Measurements from ENCODE around the gene GUSB. TPM values are rescaled to one million over a fixed set of nuclear protein-coding genes. Genes with fewer than 3 reads are reported as not detected.
"Not testable (repeated sequence)": the region's sequence is repeated elsewhere in the genome, so short reads cannot be mapped to it uniquely, and the experiment has no call there.

The GUSB gene
- polyA plus RNA-seq, 1 of the 3 experiments (the other 2 are of a cell fraction), result 96.9 TPM

DNA sequence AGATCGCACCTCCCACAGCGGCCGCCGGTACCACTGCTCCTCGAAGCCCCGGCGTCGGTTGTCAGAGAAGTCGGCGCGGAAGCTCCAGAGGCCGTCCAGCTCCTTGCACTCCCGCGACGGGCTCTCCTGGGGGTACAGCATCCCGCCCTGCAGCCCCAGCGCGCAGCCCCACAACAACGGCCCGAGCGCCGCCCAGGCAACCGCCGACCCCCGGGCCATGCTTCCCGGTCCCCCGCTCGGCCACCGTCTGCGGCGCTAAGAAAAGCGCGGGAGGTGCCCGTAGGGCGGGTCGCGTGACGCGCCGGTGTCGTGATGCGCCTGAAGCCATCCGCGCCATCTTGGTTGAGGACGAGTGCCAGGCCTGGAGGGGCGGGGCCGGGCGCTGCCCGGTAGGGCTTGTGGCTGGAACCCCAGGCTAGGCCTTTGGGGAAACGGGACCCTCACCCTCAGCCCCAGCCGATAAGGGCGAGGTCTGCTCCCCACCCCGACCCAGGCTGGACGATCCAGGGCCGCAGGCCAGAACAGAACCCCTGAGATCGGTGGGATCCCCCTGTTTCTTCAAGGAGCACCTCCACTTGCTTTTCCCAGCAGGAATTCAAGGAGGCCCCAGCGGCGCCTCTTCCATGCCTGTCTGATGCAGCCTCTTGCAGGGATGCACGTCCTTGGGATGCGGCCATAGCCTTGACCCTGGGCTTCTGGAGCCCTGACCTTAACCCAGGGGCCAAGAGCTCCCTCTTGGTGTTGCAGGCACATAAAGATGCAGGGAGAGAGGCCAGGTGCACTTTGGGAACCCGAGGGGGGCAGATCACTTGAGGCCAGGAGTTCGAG is at the start of gene GUSB (continued):
- TF ChIP-seq JUND (IDR thresholded peaks at IDR 0.05) (no peak), RFX5 (IDR thresholded peaks at IDR 0.05; ENCODE audit: low read length) (no peak), YY1 (IDR thresholded peaks at IDR 0.05; ENCODE audit: low read depth) (peak; percentile 100), SIN3A (IDR thresholded peaks at IDR 0.05; ENCODE audit: borderline replicate concordance, low read depth, low read length) (peak; percentile 99), MEF2A (IDR thresholded peaks at IDR 0.05; ENCODE audit: borderline replicate concordance, low read depth) (no peak), TEAD4 (IDR thresholded peaks at IDR 0.05; ENCODE audit: borderline replicate concordance, insufficient read depth) (0 out of 2 replicates have a peak, but pooled peaks have one; percentile 52), GATA2 (CRISPR knock-in tag; IDR thresholded peaks at IDR 0.05) (no peak), ELF1 (IDR thresholded peaks at IDR 0.05) (peak; percentile 87), NRF1 (IDR thresholded peaks at IDR 0.05; ENCODE audit: low read depth, low read length) (peak; percentile 49; the same call in 1 of the 2 replicates)
- TF ChIP-seq, protein P1, sequence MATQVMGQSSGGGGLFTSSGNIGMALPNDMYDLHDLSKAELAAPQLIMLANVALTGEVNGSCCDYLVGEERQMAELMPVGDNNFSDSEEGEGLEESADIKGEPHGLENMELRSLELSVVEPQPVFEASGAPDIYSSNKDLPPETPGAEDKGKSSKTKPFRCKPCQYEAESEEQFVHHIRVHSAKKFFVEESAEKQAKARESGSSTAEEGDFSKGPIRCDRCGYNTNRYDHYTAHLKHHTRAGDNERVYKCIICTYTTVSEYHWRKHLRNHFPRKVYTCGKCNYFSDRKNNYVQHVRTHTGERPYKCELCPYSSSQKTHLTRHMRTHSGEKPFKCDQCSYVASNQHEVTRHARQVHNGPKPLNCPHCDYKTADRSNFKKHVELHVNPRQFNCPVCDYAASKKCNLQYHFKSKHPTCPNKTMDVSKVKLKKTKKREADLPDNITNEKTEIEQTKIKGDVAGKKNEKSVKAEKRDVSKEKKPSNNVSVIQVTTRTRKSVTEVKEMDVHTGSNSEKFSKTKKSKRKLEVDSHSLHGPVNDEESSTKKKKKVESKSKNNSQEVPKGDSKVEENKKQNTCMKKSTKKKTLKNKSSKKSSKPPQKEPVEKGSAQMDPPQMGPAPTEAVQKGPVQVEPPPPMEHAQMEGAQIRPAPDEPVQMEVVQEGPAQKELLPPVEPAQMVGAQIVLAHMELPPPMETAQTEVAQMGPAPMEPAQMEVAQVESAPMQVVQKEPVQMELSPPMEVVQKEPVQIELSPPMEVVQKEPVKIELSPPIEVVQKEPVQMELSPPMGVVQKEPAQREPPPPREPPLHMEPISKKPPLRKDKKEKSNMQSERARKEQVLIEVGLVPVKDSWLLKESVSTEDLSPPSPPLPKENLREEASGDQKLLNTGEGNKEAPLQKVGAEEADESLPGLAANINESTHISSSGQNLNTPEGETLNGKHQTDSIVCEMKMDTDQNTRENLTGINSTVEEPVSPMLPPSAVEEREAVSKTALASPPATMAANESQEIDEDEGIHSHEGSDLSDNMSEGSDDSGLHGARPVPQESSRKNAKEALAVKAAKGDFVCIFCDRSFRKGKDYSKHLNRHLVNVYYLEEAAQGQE (IDR thresholded peaks at IDR 0.05; ENCODE audit: low read depth, low read length), result peak; percentile 81

- H3K27ac ChIP-seq (ENCODE audit: low read depth in 2 of 2, low read length in 1 of 2); H3K79me2 ChIP-seq (ENCODE audit: insufficient read depth); H3K9me3 ChIP-seq; POLR2A ChIA-PET; H3K27me3 ChIP-seq (ENCODE audit: insufficient read depth); H3K4me2 ChIP-seq; H3K36me3 ChIP-seq (replicated peaks in 1 of 2; ENCODE audit: control insufficient read depth in 1 of 2, insufficient read depth in 2 of 2, low read length in 1 of 2); H3F3A ChIP-seq (replicated peaks; ENCODE audit: insufficient read depth); H3K9ac ChIP-seq; DNase-seq; H2AFZ ChIP-seq (ENCODE audit: low read depth); H3K9me2 ChIP-seq; H3K4me3 ChIP-seq (ENCODE audit: low read depth in 2 of 2, low read length in 1 of 2); H4K20me1 ChIP-seq (ENCODE audit: insufficient read depth); H3K4me1 ChIP-seq (ENCODE audit: control insufficient read depth in 1 of 2, insufficient read depth in 2 of 2, low read depth in 1 of 2, low read length in 1 of 2): not testable (repeated sequence)
- CTCF ChIA-PET, result interaction anchor here (0.6 to 1.0 kb wide), 2 partner anchors 15 to 615 kb away, joined by 3 read pairs; no protein-coding TSS in a partner anchor
- 64% methylated on average over 3 of the region's 3 CpGs for WGBS (ENCODE audit: low lambda C conversion rate)
Observed at GRCh38 chr7:66028342-66028741, 46.3 kb upstream of the GUSB start.

DNA sequence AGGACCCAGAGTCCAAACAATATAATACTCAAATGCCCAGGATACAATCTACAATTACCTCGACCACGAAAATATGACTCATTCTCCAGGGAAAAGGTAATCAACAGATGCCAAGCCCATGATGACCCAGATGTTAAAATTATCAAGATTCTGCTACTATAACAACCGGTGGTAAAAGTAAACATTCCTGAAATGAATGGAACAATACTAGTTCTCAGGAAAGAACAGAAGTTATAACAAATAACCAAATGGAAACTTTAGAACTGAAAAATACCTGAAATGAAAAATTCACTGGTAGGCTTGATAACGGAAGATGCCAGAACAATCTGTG is 34.1 kb upstream of the GUSB start:
- ChIA-PET CTCF (interaction anchor here (1.4 kb wide), 1 partner anchor 15 kb away, joined by 6 read pairs; no protein-coding TSS in a partner anchor), POLR2A (no interaction called here)
- H3K4me3 ChIP-seq (ENCODE audit: low read depth in 2 of 2, low read length in 1 of 2), result no peak overlapping the region
- no peaks in the 10 kb centered on the region; a peak in 1 of 4 replicates for H3K4me1 ChIP-seq (ENCODE audit: control insufficient read depth in 1 of 2, insufficient read depth in 2 of 2, low read depth in 1 of 2, low read length in 1 of 2)
- no peaks in the 10 kb centered on the region for H4K20me1 ChIP-seq (ENCODE audit: insufficient read depth)
- no peak overlapping the region for H3K9ac ChIP-seq
- 18% methylated on average over 4 of the region's 4 CpGs for WGBS (ENCODE audit: low lambda C conversion rate)
- H3K27ac ChIP-seq (ENCODE audit: low read depth in 2 of 2, low read length in 1 of 2), result no peak overlapping the region
- no peak overlapping the region for H3K4me2 ChIP-seq
- no peaks in the 10 kb centered on the region for H3K9me3 ChIP-seq
- no peaks in the 10 kb centered on the region for H3K27me3 ChIP-seq (ENCODE audit: insufficient read depth)
- no peaks in the 10 kb centered on the region for H3K9me2 ChIP-seq
- DNase-seq, result peak; percentile 23
- H3K36me3 ChIP-seq (replicated peaks in 1 of 2; ENCODE audit: control insufficient read depth in 1 of 2, insufficient read depth in 2 of 2, low read length in 1 of 2), result no peaks in the 10 kb centered on the region
- no peaks in the 10 kb centered on the region for H3F3A ChIP-seq (replicated peaks; ENCODE audit: insufficient read depth)
- no peak overlapping the region for H2AFZ ChIP-seq (ENCODE audit: low read depth)
- H3K79me2 ChIP-seq (ENCODE audit: insufficient read depth), result no peaks in the 10 kb centered on the region
- TF ChIP-seq CHD2 (IDR thresholded peaks at IDR 0.05; ENCODE audit: low read length, partially characterized antibody) (no peak), YY1 (IDR thresholded peaks at IDR 0.05; ENCODE audit: low read depth) (no peak), IRF3 (IDR thresholded peaks at IDR 0.05; ENCODE audit: low read depth, low read length) (no peak), GABPA (IDR thresholded peaks at IDR 0.05; ENCODE audit: low read depth) (no peak), TAF1 (IDR thresholded peaks at IDR 0.05; ENCODE audit: borderline replicate concordance, low read depth, low read length) (no peak), EP300 (IDR thresholded peaks at IDR 0.05; ENCODE audit: borderline replicate concordance in 1 of 2, low read depth in 1 of 2, low read length in 1 of 2) (no peak), FOSL2 (IDR thresholded peaks at IDR 0.05; ENCODE audit: borderline replicate concordance, low read depth) (0 out of 2 replicates have a peak, but pooled peaks have one; percentile 12), TCF12 (IDR thresholded peaks at IDR 0.05) (peak; percentile 51), RXRA (IDR thresholded peaks at IDR 0.05; ENCODE audit: borderline replicate concordance, low read depth) (no peak)
- TF ChIP-seq, protein P2, sequence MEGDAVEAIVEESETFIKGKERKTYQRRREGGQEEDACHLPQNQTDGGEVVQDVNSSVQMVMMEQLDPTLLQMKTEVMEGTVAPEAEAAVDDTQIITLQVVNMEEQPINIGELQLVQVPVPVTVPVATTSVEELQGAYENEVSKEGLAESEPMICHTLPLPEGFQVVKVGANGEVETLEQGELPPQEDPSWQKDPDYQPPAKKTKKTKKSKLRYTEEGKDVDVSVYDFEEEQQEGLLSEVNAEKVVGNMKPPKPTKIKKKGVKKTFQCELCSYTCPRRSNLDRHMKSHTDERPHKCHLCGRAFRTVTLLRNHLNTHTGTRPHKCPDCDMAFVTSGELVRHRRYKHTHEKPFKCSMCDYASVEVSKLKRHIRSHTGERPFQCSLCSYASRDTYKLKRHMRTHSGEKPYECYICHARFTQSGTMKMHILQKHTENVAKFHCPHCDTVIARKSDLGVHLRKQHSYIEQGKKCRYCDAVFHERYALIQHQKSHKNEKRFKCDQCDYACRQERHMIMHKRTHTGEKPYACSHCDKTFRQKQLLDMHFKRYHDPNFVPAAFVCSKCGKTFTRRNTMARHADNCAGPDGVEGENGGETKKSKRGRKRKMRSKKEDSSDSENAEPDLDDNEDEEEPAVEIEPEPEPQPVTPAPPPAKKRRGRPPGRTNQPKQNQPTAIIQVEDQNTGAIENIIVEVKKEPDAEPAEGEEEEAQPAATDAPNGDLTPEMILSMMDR (IDR thresholded peaks at IDR 0.05), result no peak
- TF ChIP-seq, protein P3, sequence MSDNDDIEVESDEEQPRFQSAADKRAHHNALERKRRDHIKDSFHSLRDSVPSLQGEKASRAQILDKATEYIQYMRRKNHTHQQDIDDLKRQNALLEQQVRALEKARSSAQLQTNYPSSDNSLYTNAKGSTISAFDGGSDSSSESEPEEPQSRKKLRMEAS (IDR thresholded peaks at IDR 0.05; ENCODE audit: low read depth), result no peak
